Erythroblast (primary cell): ENCODE measurements around the gene PCDH15.

Experiments used
- GATA1 ChIP-seq: IDR thresholded peaks from 2 replicates; pipeline ENCODE4 v1.6.1; 2011; ENCODE audit warnings: low read depth, mild to moderate bottlenecking, control low read depth, low read length, moderate library complexity
- POLR2A ChIP-seq: IDR thresholded peaks from 2 replicates; pipeline ENCODE4 v1.6.1; 2011; ENCODE audit warnings: mild to moderate bottlenecking, low read length

GRCh38 chr10:53765311-53765710, 1035.7 kb downstream of the PCDH15 start:
- TF ChIP-seq POLR2A, result no peak
- TF ChIP-seq GATA1, result no peak
